Kidney (tissue), 14 donors: ENCODE measurements around the gene FRMD4A. TPM values are rescaled to one million over a fixed set of nuclear protein-coding genes. Genes with fewer than 3 reads are reported as not detected.
A peak's percentile ranks its signal among the peaks of the same experiment; 100 is the strongest.

Experiments used
- DNase-seq, 5 donors: peaks; one replicate each; pipeline ENCODE4 v3.0.0-alpha.2; 2013 to 2020
- FAIRE-seq: peaks from 2 replicates; lab custom pipeline; 2012; peaks lifted over from hg19 to GRCh38; lab: Jason Lieb, UNC
- H3K27ac ChIP-seq, 2 donors: one replicate each; pipeline ENCODE4 v1.7.0; 2013; ENCODE audit warnings: low read depth in 2 of 2, low read length in 2 of 2, inconsistent platforms in 1 of 2
- H3K27me3 ChIP-seq: one replicate; pipeline ENCODE4 v1.7.1; 2013; ENCODE audit warnings: low read length, inconsistent platforms; ENCODE audit not compliant: control insufficient read depth, insufficient read depth
- H3K36me3 ChIP-seq, 3 donors: one replicate each; pipeline versions ENCODE4 v1.7.0 to v1.7.1; 2013; ENCODE audit warnings: low read length in 3 of 3, control low read depth in 1 of 3, inconsistent platforms in 1 of 3; ENCODE audit not compliant: insufficient read depth in 3 of 3, control insufficient read depth in 2 of 3
- H3K4me1 ChIP-seq, 3 donors: one replicate each; pipeline versions ENCODE4 v1.7.0 to v1.7.1; 2013; ENCODE audit warnings: low read length in 3 of 3, inconsistent platforms in 1 of 3, low read depth in 1 of 3; ENCODE audit not compliant: control insufficient read depth in 2 of 3, insufficient read depth in 2 of 3
- H3K4me3 ChIP-seq, 3 donors: one replicate each; pipeline versions ENCODE4 v1.7.0 to v1.8.1; 2013; ENCODE audit warnings: low read length in 3 of 3, control low read depth in 1 of 3, inconsistent platforms in 1 of 3
- H3K9ac ChIP-seq, 3 donors: one replicate each; pipeline versions ENCODE4 v1.7.0 to v1.7.1; 2013; ENCODE audit warnings: low read length in 3 of 3, control low read depth in 1 of 3, inconsistent platforms in 1 of 3
- H3K9me3 ChIP-seq, 3 donors: one replicate each; pipeline versions ENCODE4 v1.7.0 to v1.7.1; 2013; ENCODE audit warnings: low read length in 3 of 3, control low read depth in 1 of 3, inconsistent platforms in 1 of 3; ENCODE audit not compliant: control insufficient read depth in 2 of 3, insufficient read depth in 1 of 3
- CTCF ChIP-seq: IDR thresholded peaks from 3 replicates; pipeline ENCODE4 v1.5.1; 2012; ENCODE audit warnings: mild to moderate bottlenecking, moderate library complexity, borderline replicate concordance; ENCODE audit not compliant: insufficient read depth; ENCODE audit errors: extremely low read depth
- intact Hi-C: fragments of 100-400 bp; cut with DNase I; formaldehyde crosslinking; loops from one replicate; pipeline ENCODE4 v1.11.1; 2022
- polyA plus RNA-seq: library from polyadenylated mRNA; stranded (reverse); fragments of 350-450 nt; fragmentation: Illumina TruSeq; extraction: RNeasy Lipid Tissue Mini Kit (QIAGEN cat#74804); gene quantifications from one replicate; pipeline ENCODE4 v1.2.3, GENCODE V29; 2014; ENCODE audit warnings: low read depth, low replicate concordance; ENCODE audit not compliant: insufficient read depth
- total RNA-seq: library from RNA; stranded (reverse); fragmentation: NEBNext Ultra II Directional; extraction: Animal tissue kit (Norgen Biotek cat#: 25700); gene quantifications from one replicate; pipeline ENCODE4 v1.2.1, GENCODE V29; 2021
- donor health status: control.
- donor health status: control.
- donor health status: control.
- donor health status: control.
- donor health status: control.
- donor health status: DM: yes; HTN: yes; CAD: no.
- donor health status: Normal renal cell carcinoma (clear cell type).

FRMD4A gene
- total and polyA plus RNA-seq, 2 donors from 2014 or later: 16.0 to 68.2 TPM

DNA sequence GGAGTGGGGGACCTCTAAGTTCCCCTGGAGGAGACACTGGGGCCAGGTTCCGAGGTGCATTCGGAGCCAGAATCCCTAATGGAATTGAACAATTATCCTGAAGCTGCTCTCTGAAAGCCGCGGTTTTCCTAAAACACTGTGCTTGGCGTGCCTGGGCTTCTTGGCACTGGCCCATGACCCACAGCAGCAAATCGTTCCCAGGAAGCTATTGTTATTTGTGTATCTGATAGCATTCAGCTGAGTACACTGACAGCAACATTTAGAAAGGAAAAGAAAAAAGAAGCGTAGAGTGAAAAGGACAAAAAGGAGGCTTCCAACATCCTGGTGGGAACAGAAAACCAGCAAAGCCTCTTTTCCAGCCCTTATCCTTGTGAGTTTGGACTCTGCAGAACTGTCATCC lies 339.8 kb downstream of the FRMD4A start:
- no peak for FAIRE-seq
- H3K9ac ChIP-seq: no peak overlapping the region

GRCh38 chr10:13990392-13990805 lies 340.3 kb downstream of the FRMD4A start:
- Histone ChIP-seq H3K27ac (peak overlapping the region; percentile 48 to 55), H3K9me3 (no peaks in the 10 kb centered on the region), H3K4me1 (peaks cover 7 to 11% (median 11%) of the 10 kb centered on the region in 3 donors), H3K27me3 (no peaks in the 10 kb centered on the region), H3K36me3 (no peaks in the 10 kb centered on the region), H3K4me3 (peak overlapping the region in 1 of 3 donors; percentile 27), H3K9ac (no peak overlapping the region)
- peak in 4 of 5 donors; percentile 51 to 81 (median 66) for DNase-seq
- no peak for TF ChIP-seq CTCF
- intact Hi-C loops: no loop called here
- no peak for FAIRE-seq

More for the DNA sequence above, 339.8 kb downstream of the FRMD4A start:
- Histone ChIP-seq H3K27ac (peak overlapping the region; percentile 48 to 55), H3K36me3 (no peaks in the 10 kb centered on the region), H3K27me3 (no peaks in the 10 kb centered on the region), H3K4me3 (peak overlapping the region in 1 of 3 donors; percentile 27), H3K4me1 (peaks cover 7 to 11% (median 11%) of the 10 kb centered on the region in 3 donors), H3K9me3 (no peaks in the 10 kb centered on the region)
- intact Hi-C loops: no loop called here
- TF ChIP-seq CTCF: no peak
- DNase-seq: peak in 1 of 5 donors; percentile 58

GRCh38 chr10:13989616-13990015 lies 341.1 kb downstream of the FRMD4A start:
- TF ChIP-seq CTCF: no peak
- FAIRE-seq: no peak
- peak overlapping the region; percentile 6 to 26 for H3K27ac ChIP-seq

GRCh38 chr10:13987446-13987845 lies 343.3 kb downstream of the FRMD4A start:
- no peaks in the 10 kb centered on the region for H3K9me3 ChIP-seq
- H3K9ac ChIP-seq: no peak overlapping the region
- H3K27me3 ChIP-seq: no peaks in the 10 kb centered on the region
- DNase-seq (no peak), FAIRE-seq (no peak)
- peak overlapping the region in 1 of 2 donors; percentile 10 for H3K27ac ChIP-seq
- H3K4me3 ChIP-seq: no peak overlapping the region
- no peaks in the 10 kb centered on the region for H3K36me3 ChIP-seq
- intact Hi-C loops: no loop called here
- peaks cover 5 to 11% (median 7%) of the 10 kb centered on the region in 3 donors for H3K4me1 ChIP-seq
- TF ChIP-seq CTCF: no peak

More at GRCh38 chr10:13989616-13990015, 341.1 kb downstream of the FRMD4A start:
- intact Hi-C loops: no loop called here
- no peaks in the 10 kb centered on the region for H3K36me3 ChIP-seq
- H3K9me3 ChIP-seq: no peaks in the 10 kb centered on the region
- no peak overlapping the region for H3K9ac ChIP-seq
- no peak overlapping the region for H3K4me3 ChIP-seq
- no peaks in the 10 kb centered on the region for H3K27me3 ChIP-seq
- no peak for DNase-seq
- H3K4me1 ChIP-seq: peaks cover 7 to 11% (median 11%) of the 10 kb centered on the region in 3 donors
